ENCODE results near the gene KRTAP26-1.
A peak's percentile ranks its signal among the peaks of the same experiment; 100 is the strongest.

KRTAP26-1 gene

DNA sequence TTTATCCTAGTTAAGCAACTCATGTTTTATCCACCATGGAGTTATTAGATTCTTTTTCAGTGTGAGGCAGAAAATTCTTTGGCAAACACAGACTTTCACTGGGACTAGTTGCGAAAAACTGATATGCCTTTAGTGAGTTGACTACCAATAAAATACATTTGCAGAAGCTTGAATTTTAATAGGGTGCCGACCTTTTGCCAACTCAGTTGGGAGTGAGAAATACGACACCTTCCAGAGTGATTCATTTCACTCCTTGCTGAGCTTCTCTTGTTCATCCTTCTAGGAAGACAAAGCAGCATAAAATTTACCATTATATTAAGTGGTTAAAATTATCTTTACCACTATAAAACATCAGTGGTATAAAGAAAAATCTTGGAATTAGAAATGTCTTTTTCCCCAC lies 29.5 kb upstream of the KRTAP26-1 start:
- ATAC-seq: no peak
- TF ChIP-seq TCF4 (CRISPR knock-in tag; IDR thresholded peaks at IDR 0.05; ENCODE audit: borderline replicate concordance): no peak
- TF ChIP-seq, protein P1, sequence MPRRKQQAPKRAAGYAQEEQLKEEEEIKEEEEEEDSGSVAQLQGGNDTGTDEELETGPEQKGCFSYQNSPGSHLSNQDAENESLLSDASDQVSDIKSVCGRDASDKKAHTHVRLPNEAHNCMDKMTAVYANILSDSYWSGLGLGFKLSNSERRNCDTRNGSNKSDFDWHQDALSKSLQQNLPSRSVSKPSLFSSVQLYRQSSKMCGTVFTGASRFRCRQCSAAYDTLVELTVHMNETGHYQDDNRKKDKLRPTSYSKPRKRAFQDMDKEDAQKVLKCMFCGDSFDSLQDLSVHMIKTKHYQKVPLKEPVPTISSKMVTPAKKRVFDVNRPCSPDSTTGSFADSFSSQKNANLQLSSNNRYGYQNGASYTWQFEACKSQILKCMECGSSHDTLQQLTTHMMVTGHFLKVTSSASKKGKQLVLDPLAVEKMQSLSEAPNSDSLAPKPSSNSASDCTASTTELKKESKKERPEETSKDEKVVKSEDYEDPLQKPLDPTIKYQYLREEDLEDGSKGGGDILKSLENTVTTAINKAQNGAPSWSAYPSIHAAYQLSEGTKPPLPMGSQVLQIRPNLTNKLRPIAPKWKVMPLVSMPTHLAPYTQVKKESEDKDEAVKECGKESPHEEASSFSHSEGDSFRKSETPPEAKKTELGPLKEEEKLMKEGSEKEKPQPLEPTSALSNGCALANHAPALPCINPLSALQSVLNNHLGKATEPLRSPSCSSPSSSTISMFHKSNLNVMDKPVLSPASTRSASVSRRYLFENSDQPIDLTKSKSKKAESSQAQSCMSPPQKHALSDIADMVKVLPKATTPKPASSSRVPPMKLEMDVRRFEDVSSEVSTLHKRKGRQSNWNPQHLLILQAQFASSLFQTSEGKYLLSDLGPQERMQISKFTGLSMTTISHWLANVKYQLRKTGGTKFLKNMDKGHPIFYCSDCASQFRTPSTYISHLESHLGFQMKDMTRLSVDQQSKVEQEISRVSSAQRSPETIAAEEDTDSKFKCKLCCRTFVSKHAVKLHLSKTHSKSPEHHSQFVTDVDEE (CRISPR knock-in tag; IDR thresholded peaks at IDR 0.05): no peak
- no peak for TF ChIP-seq ZNF70 (CRISPR knock-in tag; IDR thresholded peaks at IDR 0.05)
- no peak for TF ChIP-seq ZNF565 (CRISPR knock-in tag; conservative IDR thresholded peaks at IDR 0.05; ENCODE audit: low read depth)

GRCh38 chr21:30348506-30348905 lies 28.4 kb upstream of the KRTAP26-1 start, which contains the start of gene KRTAP23-1:
TSS of gene KRTAP23-1 (minus strand) at chr21:30348606. CDS start at chr21:30348606, 0 bp downstream.
- ATAC-seq: no peak
- TF ChIP-seq PATZ1 (CRISPR knock-in tag; IDR thresholded peaks at IDR 0.05; ENCODE audit: borderline replicate concordance): no peak
- no peak for TF ChIP-seq ARNTL (CRISPR knock-in tag; IDR thresholded peaks at IDR 0.05; ENCODE audit: borderline replicate concordance, low read depth)
- TF ChIP-seq ZFP3 (CRISPR knock-in tag; IDR thresholded peaks at IDR 0.05): no peak
- TF ChIP-seq ZNF70 (CRISPR knock-in tag; IDR thresholded peaks at IDR 0.05): no peak
- TF ChIP-seq ESRRG (CRISPR knock-in tag; IDR thresholded peaks at IDR 0.05): no peak
- no peak for TF ChIP-seq GLIS3 (CRISPR knock-in tag; IDR thresholded peaks at IDR 0.05)
- TF ChIP-seq, protein P2, sequence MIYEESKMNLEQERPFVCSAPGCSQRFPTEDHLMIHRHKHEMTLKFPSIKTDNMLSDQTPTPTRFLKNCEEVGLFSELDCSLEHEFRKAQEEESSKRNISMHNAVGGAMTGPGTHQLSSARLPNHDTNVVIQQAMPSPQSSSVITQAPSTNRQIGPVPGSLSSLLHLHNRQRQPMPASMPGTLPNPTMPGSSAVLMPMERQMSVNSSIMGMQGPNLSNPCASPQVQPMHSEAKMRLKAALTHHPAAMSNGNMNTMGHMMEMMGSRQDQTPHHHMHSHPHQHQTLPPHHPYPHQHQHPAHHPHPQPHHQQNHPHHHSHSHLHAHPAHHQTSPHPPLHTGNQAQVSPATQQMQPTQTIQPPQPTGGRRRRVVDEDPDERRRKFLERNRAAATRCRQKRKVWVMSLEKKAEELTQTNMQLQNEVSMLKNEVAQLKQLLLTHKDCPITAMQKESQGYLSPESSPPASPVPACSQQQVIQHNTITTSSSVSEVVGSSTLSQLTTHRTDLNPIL (CRISPR knock-in tag; IDR thresholded peaks at IDR 0.05; ENCODE audit: low read depth): no peak
- TF ChIP-seq ZNF565 (CRISPR knock-in tag; conservative IDR thresholded peaks at IDR 0.05; ENCODE audit: low read depth): no peak
- TF ChIP-seq PPARA (CRISPR knock-in tag; IDR thresholded peaks at IDR 0.05; ENCODE audit: borderline replicate concordance): no peak
- TF ChIP-seq TCF4 (CRISPR knock-in tag; IDR thresholded peaks at IDR 0.05; ENCODE audit: borderline replicate concordance): no peak

GRCh38 chr21:30345014-30345413 lies 24.9 kb upstream of the KRTAP26-1 start:
- TF ChIP-seq OSR1 (CRISPR knock-in tag; IDR thresholded peaks at IDR 0.05): no peak
- ATAC-seq: no peak

- TF ChIP-seq TOX (CRISPR knock-in tag; IDR thresholded peaks at IDR 0.05; ENCODE audit: borderline replicate concordance): no peak
- TF ChIP-seq ZNF565 (CRISPR knock-in tag; conservative IDR thresholded peaks at IDR 0.05; ENCODE audit: low read depth): no peak
- ATAC-seq: peak; percentile 75
Observed at GRCh38 chr21:30340714-30341573, 20.8 kb upstream of the KRTAP26-1 start.

- ATAC-seq: no peak
- TF ChIP-seq ZC3H10 (CRISPR knock-in tag; IDR thresholded peaks at IDR 0.05): no peak
- no peak for TF ChIP-seq TOX (CRISPR knock-in tag; IDR thresholded peaks at IDR 0.05; ENCODE audit: borderline replicate concordance)
- no peak for TF ChIP-seq TCF4 (CRISPR knock-in tag; IDR thresholded peaks at IDR 0.05; ENCODE audit: borderline replicate concordance)
- TF ChIP-seq ISL1 (CRISPR knock-in tag; IDR thresholded peaks at IDR 0.05): no peak
- no peak for TF ChIP-seq SNAI2 (CRISPR knock-in tag; IDR thresholded peaks at IDR 0.05)
- TF ChIP-seq, protein P3, sequence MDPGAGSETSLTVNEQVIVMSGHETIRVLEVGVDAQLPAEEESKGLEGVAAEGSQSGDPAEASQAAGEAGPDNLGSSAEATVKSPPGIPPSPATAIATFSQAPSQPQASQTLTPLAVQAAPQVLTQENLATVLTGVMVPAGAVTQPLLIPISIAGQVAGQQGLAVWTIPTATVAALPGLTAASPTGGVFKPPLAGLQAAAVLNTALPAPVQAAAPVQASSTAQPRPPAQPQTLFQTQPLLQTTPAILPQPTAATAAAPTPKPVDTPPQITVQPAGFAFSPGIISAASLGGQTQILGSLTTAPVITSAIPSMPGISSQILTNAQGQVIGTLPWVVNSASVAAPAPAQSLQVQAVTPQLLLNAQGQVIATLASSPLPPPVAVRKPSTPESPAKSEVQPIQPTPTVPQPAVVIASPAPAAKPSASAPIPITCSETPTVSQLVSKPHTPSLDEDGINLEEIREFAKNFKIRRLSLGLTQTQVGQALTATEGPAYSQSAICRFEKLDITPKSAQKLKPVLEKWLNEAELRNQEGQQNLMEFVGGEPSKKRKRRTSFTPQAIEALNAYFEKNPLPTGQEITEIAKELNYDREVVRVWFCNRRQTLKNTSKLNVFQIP (CRISPR knock-in tag; IDR thresholded peaks at IDR 0.05; ENCODE audit: borderline replicate concordance, low read depth): no peak
- TF ChIP-seq OSR1 (CRISPR knock-in tag; IDR thresholded peaks at IDR 0.05): no peak
- no peak for TF ChIP-seq ZNF8 (CRISPR knock-in tag; IDR thresholded peaks at IDR 0.05)
- no peak for TF ChIP-seq RARB (CRISPR knock-in tag; IDR thresholded peaks at IDR 0.05)
- no peak for TF ChIP-seq CSDC2 (CRISPR knock-in tag; IDR thresholded peaks at IDR 0.05)
- no peak for TF ChIP-seq ARNTL (CRISPR knock-in tag; IDR thresholded peaks at IDR 0.05; ENCODE audit: borderline replicate concordance, low read depth)
- TF ChIP-seq ZFP30 (CRISPR knock-in tag; IDR thresholded peaks at IDR 0.05): no peak
- TF ChIP-seq ZNF565 (CRISPR knock-in tag; conservative IDR thresholded peaks at IDR 0.05; ENCODE audit: low read depth): no peak
- TF ChIP-seq PATZ1 (CRISPR knock-in tag; IDR thresholded peaks at IDR 0.05; ENCODE audit: borderline replicate concordance): no peak
- TF ChIP-seq ESRRG (CRISPR knock-in tag; IDR thresholded peaks at IDR 0.05): no peak
Observed at GRCh38 chr21:30338717-30339116, 18.6 kb upstream of the KRTAP26-1 start.
